Right forelimb (tissue), 1 donor: ENCODE measurements around the gene KLHL29.

ENCODE experiments used
- DNase-seq: peaks from one replicate; pipeline ENCODE4 v3.0.0-alpha.2; 2018

Gene KLHL29

DNA sequence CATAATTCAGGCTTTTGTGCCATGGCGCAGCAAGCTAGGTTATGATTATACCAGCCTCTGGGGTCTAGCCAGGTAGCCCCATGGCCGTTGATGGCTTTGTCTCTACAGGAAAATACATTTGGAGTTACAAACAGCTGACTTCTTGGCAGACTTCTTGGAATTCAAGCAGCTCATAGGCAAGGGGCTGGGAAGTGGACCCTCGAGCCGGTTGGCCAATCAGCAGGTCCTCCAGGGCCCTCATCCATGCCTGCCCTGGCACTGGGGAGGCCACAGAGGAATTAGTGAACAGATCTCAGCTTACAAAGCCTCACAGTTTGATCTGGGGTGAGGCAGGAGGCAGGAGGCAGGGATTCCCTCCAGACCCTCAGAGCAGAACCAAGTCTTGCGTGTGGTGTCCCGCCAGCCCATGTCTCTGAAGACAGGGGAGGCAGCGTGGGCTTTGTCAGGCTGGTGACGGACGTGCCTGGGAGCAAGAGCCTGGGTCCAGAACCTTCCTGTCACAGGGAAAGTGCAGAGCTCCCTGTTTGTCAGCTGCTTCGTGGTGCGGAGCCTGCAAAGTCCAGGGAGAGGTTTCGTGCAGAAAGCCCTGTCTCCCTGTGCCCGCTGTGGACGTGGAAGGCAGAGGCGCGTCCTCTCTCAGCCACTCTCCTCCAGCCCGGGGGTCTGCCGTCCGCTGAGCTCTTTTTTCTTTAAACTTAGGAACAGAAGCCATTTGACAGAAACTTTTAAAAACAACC is 131.7 kb downstream of the KLHL29 start:
- DNase-seq: no peak

DNA sequence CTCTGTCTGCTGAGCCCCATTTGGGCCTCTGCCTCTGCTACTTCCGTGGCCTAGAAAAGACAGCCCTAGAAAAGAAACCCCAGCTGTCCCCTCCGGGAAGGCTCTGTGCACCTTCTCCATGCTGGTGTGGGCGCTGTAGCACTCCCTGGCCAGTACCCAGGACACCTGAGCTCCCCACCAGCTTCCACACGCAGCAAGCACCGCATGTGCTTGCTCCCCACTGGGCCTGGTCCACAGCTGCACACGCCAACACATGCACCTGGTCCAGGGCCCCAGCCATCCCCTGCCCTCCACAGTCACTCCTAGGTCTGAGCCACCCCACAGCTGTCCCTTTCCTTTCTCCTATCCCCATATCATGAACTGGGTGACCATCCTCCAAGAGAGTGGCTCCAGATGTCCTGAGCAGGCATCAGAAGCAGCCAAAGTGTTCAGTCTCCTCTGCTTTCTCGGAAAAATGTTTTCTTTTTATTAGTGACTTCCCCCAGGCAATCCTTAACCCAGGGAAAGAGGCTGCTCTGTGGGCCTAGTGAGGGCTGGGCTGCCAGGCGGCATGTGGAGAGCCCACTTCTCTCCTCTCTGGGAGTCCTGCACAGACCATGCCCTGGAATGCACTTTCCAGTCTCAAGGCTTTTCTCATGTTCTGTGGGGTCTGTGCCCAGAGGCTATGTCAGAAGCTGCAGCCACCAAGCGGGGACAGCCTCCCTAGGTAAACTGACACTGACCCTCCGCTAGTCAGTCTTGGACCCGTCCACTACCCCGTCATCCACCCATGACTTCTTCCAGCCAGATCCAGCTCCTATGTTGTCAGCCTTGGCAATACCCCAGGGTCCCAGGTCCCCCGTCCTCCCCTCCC is 133.7 kb downstream of the KLHL29 start:
- DNase-seq: no peak

DNA sequence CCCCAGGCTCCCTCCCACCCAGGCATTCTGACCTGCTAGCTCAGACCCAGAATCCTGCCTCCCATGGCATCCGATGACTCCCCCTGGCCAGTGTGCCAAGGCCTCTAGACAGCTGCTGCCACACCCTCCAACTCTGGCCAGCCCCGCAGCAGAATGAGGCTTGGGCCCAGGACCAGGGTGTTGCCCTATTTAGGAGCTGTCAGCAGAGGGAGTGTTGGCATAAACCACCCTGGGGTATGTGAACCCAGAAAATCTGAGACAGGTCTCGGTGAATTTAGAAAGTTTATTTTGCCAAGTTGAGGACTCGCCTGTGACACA is 134.3 kb downstream of the KLHL29 start:
- no peak for DNase-seq

DNA sequence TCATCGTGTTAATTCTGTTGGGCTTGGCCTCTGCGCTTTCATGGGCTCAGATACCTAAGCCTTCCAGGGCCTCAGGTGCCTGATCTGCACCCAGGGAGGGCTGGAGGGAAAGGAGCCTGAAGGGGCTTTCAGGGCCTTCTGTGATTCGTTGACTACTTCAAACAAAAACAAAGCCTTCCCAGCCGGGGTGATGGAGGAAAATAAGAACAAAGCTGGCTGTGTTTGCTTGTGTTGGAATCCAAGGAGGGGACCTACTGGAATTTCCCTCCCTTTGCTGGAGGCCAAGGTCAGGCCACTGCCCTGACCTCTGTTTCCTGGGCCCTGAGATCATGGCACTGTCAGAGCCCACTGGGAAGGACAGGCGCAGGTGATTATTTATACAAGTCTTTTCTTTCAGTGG is 135.3 kb downstream of the KLHL29 start:
- DNase-seq: no peak

DNA sequence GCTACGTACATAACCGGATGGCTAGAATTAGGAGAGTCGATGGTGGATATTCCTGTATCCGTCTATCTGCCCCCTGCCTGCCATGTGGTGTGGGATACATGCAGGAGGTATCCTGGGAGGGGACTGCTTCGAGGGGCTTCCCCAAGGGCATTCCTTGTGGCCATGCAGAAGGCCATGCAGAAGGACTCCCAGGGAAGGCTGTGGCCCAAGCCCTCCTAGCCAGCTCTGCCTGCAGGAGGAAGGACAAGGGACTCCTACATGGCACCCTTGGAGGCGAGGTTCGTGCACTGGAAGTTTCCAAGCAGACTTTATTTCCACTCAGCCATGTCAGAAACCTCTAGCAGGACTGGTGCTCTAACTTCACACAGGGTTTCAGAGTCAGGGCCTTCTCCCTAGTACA is 136.1 kb downstream of the KLHL29 start:
- no peak for DNase-seq

DNA sequence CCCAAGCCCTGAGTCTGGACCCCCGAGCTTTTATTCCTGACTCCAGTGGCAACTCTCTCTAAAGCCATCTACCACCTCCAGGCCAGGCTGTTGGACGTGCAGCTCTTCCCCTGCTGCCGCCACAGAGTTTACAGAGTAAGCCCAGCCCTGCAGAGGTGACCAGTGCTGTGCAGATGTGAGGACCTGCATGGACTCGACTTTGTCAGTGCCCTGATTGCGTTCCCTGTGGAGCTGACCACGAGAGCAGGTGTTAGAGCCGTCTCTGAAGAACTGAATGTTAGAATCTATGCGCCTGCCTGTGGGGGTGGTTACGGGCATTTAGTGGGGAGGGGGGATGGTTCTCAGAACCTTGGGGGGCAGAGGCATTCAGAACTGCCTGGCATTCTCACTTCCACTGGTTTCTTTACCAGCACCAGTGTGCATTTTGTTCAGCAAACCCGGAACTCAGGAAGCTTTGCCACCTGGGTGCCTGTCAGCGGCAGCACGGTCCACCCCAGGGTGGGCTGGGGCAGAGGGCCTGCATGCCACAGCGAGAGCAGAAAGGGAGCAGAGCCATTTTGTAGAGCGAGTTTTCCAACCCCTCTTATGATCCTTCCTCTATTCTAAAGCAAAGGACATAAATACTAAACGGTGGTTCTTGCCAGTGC is 137.9 kb downstream of the KLHL29 start:
- no peak for DNase-seq

DNA sequence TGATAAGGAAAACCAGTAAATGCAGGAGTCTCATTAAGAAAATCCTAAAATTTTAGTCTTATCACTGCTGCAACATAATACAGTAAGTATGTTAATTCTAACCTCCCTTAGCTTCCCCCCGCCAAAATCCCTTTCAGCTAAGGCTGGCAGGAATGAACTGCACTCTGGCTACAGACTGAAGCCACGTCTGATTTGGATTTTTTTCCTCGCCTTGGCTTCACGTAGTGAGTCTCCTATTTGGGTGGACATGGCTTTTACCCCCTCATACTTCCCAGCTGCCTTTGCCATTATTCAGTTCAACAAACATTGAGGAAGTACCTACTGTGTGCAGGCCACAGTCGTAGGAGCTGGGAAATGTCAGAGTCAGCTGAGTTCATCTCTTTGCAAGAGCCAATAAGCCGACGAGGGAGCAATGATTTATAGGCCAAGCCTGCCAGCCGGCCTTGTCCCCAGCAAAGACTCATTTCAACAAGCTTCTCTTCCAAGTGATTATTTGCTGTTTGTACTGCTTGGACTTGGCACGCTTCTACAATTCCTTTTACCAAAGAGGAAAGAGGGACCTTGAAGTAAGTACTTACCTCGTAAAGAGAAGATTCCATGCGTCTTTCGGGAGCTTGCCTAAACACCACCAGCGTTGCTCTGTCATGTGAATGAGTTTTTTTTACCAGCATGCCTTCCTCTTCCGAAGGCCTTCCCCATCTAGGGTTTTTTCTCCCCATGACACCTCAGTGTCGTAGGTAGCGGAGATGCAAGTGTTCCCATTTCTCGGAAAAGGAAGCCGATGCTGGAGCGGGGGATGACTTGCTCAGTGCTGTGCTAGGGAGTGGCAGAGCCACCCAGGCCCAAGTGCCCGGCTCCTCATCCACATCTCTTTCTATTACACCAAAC is 138.6 kb downstream of the KLHL29 start:
- no peak for DNase-seq

DNA sequence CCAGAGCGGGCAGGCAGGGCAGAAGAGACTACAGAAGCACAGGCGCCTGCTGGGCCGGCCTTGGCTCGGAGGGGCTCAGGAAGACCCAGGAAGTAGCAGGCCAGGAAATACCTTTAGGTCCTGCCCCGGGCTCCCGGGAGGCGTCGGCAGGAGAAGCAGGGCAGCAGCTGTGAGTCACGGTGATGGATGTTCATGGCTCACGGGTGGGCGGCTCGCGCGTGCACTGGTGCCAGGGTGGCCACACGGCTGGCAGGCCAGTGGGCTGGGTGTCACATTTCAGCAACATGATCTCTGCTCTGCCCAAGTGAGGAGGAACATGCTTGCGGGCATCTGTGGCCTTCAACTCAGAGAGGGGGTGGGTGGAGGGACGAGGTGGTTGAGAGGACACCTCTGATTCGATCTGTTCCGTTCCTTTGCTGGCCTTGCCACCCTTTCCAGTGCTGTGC is 139.3 kb downstream of the KLHL29 start:
- peak; percentile 75 for DNase-seq

DNA sequence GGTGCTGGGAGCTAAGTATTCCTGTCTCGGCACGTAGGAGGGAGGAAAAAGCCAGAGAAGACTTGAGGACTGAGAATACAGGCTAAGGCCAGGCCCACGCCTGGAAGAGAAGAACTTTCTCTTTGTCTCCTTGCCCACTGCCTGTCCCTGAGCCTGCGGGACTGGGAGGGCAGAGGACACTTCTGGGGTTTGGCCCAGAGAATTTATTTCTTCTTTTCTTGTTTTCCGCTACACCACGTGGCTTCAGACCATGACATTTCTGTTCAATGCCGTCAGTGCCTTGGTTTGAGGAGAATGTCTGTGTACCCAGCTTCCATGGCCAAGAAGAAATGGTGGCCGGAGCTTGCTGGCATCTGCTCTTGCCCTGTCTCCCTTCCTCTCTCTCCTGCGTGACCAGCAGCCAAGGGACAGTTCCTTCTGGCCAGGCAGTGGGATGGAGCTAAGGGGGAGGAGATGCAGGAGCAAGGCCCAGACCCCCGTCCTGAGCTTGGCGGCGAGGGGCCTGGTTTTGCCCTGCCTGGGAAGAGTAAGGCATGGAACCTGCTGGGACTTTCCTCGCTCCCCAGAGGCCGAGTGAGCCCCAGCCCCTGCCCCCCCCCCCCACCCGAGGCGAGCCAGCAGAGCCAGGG is 140.3 kb downstream of the KLHL29 start:
- no peak for DNase-seq

DNA sequence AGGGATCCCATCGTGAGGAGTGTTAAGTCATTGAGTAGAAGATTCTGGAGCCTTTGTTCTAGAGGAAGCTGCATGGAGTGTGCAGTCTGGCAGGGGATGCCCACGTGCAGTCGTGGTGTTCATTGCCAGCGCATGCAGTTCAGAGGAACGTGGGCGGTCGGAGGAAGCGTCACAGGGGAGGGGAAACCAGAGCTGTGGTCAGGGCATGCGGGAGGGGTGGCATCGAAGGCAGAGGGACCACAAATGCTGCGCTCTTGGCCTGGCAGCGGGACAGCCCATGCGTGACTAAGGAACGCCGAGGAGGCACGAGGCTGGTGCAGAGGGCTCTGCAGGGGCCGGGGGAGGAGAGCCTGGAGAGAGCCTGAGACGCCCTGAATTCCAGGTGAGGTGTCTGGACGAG is 141.1 kb downstream of the KLHL29 start:
- no peak for DNase-seq

DNA sequence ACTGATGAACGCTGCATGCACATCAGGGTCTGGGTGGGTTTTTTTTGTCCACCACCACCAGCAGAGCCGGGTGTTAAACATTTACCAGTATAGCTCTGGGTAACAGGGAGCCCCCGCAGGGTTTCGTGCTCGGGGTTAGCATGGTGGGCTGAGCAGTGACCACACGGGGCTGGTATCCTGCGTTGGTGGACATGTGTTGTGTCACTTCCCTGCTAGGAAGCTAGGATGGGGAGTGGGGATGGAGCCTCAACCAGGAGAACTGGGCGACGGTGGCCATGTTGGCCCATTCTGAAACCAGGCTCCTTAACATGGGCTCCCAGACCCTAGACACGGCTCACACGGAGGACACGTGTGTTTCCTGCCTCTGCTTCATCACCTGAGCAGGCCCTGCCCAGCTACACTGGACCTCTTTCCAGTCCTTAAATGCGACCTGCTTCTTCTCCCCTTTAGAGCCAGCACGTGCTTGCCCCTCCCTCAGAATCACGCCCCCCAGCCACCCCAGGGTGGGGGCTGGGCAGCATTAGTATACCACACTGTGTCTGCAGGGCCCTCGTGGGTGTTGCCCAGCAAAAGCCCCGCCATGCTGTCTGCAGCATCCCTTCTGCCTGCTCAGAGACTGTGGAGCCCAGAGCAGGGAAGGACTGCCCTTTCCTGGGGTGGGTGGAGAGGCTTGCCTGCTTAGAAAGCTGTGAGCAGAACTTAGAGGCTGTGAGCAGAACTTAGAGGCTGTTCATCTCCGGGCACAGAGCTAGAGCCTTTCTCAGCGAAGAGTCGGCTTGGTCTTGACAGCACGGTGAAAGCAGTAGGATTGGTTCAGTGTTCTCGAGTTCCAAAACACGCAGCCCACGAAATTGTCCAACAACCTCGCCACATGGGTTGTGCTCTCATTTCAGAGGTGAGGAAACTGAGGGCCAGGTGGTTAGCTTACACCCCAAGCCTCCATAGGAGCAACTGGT is 142.1 kb downstream of the KLHL29 start:
- no peak for DNase-seq

DNA sequence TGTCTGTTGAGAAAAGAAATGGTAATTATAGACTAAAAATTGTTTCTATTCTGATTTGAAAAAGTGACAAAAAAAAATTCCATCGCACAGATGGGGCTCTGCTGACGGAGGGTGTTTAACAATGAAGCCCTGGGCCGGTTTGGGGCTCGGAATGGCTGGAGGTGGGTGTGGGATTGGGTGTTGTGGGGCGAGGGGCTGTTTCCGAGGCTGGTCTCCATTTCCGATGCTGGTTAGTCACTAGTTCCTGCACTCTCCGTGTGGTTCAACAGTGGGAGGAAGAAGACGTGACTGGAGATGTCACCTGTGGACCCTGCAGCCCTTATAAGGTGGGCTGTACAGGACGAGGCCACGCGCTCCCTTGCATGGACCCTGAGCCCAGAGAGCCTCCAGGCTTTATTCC is 143.2 kb downstream of the KLHL29 start:
- DNase-seq: no peak

DNA sequence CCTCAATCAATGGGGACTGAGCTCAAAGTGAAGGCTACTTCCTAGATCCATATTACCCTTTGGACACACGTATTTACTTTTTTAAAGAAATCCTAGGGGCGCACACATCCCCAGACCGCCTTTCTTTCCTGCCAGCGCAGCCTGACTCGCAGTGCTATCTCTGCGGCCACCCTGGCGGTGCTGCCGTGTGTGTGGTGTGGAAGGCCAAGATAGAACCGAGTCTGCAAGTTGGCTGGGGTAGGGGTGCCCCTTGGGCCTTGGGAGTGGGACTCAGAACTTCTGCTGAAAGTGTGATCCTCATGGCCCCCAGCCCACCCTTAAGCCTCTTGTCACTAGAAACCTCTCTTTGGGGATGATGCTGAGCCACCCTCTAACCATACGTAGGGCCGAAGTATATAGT is 143.7 kb downstream of the KLHL29 start:
- no peak for DNase-seq

DNA sequence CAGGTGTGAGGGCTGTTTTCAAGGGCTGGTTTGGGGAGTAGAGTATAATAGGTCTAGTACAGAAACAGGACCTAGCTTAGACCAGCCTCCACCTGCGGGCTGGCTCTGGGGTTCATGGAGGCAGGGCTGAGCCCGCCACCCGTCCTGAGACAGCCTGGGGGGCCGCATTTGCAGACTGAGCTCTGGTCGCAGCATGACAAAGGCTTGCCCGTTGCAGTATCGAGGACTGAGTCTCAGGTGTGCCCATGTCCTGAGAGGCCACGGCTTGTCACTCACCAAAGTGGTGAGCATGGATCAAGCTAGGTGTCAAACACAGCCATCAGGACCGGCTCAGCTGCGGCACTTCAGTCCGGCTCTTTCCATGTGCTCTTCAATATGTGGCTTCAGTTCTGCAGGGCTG is 144.7 kb downstream of the KLHL29 start:
- DNase-seq: no peak

DNA sequence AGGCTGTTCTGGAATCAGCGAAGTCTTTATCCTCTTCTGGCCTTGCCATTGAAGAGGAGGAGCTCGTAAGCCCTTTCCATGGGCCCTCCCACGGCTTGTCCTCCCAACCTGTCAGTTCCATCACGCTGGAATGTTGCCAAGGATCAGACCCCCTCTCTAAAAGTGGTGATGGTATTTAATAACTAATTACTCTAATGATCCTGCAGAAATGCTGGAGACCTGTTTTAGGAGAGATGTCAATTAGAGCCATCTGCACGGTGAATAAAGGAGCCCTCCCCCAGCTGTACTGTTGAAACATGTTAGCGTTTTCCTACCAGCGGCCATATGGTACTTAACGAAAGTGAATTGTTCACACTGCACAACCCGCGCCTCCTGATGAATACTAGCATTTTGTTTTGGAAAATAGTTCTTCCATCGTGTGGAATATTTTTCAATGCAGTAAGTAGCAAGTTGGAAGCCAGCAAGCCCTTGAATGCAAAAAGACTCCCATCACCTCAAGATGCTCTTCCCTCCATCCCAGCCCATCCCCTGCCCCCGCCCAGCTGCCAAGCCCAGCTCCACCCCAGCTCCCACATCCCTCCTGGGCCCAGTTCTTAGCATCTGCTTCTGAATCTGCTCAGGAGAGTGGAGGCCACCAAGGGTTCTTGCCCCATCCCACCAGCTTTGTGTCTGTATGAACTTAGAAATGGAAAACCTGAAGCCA is 145.4 kb downstream of the KLHL29 start:
- no peak for DNase-seq

DNA sequence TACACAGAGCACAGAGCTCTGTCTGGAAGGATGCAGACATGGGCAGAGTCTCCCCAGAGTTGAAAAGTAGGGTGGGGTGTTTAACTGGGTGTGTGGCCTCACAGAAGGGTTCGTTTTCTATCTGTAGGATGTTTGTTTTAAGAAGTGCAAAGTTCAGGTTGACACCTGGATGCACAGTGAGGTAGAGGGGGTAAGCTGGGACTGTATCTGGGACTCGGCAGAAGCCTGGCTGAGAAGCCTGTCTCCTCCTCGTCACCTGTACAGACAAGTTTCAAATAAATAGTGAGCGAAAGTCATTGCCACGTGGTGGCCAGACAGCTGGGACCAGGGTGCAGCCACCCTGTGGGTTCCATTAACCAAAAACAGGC is 145.9 kb downstream of the KLHL29 start:
- no peak for DNase-seq

DNA sequence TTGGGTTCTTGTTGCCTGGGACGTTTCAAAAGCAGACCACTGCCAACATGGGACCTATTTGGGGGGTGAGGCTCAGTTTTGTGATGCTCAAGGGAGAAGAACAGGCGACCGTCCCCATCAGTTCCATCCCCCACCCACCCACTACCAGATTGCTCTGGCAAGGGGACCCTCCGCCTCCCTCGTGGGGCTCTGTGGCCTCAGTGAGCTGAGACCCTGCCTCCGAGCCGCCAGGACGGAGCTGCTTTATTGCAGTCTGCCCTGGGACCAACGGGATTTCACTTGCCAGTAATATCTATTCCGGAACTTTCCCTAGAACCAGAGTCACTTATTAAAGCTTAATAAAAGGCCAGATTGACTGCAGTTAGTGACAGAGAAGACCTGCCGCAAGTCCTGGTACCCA is 146.3 kb downstream of the KLHL29 start:
- DNase-seq: no peak

DNA sequence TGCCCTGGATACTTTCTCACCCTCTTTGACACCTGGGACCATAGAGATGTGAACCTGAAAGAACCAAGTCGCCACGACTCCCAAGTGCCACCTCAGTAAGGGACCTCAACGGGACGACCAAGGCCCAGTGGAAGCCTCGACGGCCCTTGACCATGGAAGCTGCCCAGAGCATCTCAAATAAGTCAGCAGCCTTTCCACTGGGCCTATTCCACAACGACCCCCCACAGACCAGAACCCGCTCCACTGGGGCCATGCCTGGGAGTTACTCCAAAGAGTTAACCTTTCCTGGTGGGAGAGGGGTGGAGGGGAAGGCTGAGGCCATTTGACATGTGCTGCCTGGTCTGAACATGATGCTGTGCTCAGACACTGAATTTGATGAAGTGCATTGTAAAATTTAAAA is 146.9 kb downstream of the KLHL29 start:
- no peak for DNase-seq

DNA sequence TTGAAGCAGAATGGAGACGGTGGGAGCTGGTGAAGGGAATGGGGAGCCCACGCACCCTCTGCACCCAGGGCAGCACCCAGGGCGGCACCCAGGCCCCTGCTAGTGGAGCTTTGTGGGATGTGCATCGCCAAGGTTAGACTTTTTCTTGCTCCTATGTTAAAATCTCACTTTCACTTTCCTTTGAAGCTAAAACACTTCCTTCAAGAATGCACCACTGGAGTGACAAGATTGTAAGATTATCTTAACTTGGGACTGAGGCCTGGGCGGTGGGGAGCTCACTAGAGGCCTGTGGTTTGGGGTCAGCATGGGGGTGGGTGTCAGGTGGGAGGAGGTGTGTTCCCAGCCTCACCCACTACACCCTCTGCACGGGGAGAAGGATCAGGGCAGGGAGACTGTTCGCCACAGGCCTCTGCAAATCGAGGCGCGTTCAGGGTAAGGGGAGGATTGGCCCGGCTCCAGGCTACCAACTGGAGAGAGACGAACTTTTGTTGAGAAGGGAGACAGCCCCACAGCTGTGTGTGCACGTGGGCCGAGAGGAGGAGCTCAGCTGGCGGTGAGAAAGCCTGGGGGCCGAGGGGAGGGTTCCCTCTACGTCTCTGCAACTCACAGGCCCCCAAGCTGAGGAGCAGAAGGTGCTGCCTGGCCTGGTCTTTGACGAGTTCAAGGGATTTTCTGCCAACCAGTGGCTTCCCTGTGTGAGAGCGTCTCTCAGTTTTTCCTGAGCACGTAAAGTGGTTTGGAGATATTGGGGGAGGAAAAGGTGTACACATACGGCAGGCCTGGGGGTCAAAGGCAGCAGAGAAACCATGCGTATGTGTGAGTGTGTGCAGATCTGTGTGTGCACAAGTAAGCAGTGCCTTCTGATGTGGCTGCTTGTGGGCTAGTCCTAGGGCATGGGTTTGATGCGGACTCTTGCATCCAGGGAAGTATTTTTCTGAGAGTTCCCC is 147.7 kb downstream of the KLHL29 start:
- peak; percentile 70 for DNase-seq

DNA sequence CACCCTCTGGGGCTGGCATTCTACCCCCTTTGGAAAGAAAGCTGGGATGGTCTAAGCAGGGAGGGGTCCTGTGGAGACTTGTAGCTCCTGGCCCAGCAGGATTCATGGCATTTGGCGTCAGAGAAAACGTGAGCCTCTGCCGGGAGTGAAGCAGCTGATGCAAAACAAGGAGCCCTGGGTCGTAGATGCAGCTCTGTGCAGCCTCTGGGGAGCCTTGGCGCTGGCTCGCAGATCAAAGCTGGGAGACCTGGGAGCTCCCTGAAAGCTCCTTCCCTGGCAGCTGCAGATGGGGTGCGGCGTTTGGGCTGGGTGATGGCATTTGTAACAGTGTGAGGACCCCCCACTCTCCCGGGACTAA is 148.3 kb downstream of the KLHL29 start:
- DNase-seq: no peak
